NCI-H2081 treated with DMSO at 0.1 percent for 48 hours (cell line): Measurements from ENCODE around the gene H1-8.

Experiments used
- DNase-seq: peaks from one replicate; lab custom pipeline; 2025; lab: John Stamatoyannopoulos, UW

The H1-8 gene

DNA sequence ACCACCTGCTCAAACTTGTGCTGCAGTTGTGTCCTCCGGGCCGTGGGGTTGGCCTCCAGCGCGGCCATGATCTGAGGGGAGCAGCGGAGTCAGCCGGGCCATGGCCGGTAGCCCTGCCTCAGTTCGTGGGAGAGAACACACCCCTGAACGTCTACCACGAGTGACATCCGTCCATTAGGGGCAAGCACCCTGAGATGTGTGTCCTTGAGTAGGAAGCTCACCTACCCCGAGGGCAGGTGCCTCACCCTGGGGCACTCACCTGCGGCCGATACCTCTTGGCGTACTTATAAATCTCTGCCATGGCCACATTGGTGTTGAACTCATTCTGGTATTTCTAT lies 13.4 kb downstream of the H1-8 start:
- DNase-seq, result no peak

DNA sequence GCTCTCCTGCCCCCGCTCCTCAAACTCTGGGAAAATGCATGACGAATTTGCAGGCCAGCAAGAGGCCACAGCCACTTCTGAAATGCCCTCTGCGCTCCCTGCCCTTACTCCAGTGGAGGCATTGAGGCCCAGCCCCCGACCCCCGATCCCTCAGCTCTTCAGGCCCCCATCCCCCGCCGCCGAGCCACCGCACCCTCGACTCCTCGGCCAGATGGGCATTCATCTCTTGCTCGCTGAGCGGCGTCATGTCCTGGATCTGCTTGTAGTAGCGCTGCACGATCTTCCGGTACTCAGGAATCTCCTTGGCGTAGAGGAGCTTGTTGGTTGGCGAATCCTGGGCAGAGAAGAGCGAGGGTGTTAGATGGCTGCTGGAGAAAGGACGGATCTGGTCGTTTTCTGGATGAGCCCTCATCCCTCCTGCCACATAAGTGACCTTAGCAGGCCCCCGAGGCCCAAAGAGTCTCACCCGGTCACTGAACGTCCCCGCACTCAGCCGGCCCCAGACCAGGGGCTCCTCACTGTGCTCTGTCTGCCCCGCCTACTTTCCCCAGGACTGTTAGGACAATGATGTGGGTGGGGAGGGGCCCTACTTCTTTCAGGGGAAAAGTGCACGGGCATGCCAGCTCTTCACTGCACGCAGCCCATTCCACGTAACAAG lies 14.0 kb downstream of the H1-8 start:
- no peak for DNase-seq

DNA sequence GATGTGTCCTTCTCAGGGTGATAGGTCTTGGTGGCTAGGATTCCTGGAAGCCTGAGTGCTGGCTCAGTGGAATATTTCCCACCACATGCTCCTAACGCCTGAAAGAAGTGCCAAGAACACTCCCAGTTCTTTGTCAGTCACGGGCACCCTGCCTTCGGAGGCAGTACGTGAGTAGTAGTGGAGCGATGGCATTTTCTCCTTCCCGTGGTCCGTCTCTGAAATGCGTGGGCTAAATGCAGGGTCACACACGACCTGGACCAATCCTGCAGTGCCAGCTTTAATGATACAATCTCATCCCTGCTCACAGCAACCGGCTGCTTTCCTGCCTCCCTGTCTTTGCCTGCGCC lies 14.5 kb downstream of the H1-8 start:
- no peak for DNase-seq

DNA sequence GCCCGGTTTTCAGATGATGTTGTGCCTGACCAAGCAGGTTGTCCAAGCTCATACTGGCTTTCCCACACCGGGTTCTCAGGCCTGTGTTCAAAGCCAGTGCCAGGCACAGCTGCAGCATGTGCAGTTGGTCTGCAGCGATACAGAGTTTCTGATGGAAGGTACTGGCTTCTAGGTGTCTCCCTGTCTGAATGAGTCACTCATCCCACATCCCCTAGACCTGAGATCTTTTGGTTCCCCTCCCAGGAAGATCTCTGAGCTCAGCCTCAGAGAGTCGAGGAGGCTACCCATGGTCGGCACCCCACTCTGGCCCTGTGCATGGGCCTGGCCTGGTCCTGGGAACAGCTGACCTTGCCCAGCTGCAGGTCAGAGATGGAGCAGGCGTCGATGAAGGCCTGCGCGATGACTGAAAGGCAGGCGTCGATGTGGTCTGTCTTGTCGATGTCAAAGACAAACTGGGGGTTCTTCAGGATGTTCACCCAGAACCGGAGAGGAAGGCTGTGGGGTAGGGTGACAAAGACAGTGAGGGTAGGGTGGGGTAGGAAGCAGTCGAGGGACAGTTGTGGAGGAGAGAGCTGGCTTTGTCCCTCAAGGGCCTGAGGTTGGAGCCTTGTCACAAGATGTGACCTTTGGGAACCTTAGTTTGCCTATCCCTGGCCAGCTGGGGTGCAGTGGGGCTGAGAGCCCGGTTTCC lies 15.3 kb downstream of the H1-8 start:
- no peak for DNase-seq

DNA sequence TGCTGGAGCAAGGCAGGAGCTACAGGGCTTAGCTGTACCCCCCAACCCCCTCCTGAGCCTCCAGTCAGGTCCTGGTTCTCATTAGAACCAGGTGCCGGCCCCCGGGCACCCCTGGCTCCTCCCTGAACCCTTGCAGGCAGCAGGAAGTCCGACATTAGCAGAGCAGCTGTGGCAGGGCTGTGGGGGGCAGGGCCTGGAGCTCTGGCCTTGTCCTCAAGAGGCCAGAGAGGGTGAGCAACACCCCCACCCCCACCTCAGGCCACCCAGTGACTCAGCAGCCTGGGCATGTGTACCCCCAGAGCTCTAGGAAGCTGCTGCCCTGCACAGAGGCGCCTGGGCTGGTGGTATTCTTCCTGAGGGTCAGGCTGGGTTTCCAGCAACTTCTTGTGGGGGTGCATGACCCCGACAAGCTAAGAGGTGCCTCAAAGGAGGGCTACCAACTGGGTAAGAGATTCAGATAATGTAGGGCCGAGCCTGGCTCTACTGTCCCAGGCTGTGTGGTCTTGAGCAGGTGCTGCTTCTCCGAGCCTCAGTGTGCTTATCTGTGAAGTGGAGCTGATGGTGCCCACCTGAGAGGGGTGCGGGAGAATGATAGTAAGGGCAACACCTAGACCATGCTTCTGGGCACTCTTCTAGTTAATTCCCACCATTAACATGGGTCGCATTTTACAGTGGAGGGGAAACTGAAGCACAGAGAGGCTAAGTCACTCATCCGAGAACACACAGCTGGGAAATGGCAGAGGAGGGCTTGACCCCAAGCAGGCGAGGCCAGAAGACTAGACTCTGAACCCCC lies 16.0 kb downstream of the H1-8 start:
- DNase-seq, result no peak

DNA sequence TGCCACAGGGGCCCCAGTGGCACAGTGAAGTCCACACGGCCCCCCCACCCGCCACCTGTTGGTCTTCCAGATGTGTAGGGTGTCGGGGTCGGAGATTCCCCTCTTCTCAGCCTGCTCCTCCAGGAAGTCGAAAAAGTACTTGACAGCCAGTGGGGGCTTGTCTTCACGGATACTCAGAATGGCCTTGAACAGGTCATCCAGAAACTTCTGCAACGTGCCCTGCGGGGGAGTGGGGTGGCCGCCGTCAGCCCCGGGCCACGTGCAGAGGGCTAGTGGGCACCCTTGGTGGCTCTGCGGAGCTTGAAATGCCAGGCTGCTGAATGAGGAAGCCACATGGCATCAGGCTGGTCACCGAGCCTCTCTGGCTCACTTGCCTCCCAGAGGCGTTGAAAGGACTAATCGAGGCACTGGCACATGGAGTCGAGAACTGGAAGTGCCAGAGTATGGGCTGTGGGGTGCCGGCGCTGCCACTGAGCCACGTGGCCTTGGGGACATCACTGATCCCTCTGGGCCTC lies 16.6 kb downstream of the H1-8 start:
- DNase-seq, result no peak

DNA sequence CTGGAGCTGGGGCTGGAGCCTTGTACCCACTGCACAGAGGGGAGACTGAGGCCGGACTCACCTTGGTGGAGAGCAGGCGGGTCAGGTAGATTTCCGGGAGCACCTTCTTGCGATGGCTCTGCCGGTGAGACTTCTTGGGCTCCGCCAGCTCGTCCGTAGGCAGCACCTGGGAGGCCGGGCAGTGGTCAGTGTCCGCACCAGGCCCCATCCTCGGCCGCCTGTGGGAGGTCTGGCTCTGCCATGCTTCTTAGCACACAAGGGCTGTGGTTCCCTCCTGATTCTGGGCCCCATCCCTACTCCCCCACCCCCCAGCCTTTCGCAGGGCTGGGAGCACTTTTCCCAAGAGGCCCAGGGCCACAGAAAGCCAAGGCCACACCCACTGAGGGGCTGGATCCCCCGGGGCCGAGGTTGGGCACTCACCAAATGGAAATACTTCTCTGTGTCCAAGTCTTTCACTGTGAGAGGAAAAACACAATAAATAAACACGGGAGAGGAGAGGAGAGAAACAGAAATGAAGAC lies 17.4 kb downstream of the H1-8 start:
- DNase-seq, result no peak

DNA sequence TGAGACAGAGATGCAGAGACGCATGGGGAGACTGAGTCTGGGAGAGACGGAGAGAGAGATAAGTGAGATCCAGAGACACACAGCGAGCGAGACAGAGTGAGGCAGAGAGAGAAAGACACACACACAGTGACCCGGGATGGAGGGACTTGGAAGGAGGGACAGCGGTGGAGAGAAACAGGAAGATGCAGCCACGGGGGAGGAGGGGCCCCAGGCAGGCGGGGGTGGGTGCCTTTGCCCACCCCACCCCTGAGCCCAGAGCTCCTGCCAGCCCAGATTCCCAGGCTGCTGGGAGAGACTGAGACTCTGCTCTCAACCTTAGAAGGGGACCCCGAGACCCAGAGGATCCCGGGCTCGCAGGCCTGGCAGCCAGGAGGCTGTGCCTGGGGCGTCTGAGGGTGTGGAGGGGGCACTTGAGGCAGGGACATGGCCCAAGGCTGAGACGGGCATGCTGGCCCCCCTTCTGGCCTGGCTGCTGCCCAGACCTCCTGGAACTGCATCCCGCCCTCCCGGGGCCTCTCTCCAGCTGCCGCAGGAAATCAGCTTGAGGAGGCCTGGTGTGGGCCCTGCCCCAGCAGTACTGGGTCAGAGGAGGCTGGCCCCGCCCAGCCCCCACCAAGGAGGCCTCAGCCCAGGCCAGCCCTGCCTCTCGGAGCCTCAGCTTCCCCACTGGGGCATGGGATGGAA lies 18.1 kb downstream of the H1-8 start:
- DNase-seq, result no peak

DNA sequence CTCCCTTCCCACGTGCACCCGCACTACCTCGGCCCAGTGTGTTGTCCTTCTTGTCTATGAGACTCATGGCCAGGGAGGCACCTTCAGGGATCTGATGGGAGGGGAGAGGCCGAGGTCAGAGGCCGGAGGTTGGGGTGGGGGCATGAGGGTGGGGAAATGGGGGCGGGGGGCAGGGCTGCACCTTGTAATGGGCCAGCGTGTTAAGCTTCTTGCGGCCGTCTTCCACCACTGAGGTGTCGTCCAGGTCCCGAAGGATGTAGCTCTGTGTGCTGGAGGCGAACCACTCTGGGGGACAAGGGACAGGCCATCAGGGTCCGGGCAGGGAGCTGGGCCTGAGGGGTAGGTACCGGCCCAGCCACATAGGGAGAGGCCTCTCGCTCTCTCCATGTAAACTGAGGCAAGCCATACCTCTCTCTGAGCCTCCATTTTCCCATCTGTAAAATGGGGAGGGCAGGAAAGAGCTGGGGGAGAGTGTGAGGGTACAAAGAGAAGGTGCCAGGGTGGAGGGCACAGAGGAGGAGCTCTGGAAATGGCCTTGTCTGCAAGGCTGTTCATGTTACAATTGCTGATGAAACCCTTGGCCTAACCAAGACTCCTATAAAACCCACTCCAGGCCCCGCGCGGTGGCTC lies 18.8 kb downstream of the H1-8 start:
- DNase-seq, result no peak

DNA sequence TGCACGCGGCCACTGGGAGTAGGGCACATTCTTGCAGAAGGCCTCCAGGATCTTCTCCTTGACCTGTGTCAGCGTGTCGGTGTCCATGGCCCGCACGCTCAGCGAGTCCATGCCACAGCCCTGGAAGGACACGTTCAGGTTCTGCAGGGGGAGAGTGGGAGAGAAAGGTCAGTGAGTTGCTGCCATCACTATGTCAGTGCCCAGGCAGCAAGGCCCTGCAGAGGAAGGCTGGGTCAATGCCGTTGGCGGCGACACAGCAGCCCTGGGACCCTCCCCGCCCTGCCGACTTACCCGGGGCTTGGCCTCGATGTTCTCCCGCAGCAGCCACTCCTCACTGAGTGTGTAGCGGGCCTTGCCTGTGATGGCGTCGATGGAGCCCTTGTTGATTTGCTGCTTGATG lies 19.8 kb downstream of the H1-8 start:
- DNase-seq, result no peak

DNA sequence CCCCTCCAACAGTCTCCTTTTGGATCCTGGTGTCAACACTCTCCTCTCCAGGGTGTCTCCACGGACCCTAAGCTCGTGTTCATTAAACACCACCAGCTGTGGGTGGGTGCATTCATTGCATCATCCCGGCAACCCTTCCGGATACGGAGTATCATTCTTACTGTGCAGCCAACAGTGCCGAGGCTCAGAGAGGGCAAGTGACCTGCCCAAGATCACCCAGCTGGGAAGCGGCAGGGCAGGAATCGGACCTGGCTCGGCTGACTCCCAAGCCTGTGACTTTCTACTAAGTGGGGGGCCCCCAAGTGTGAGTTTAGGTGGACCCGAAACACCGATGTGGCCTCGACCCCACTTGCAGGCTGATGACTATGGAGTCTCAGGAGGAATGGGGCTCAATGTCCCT lies 20.4 kb downstream of the H1-8 start:
- no peak for DNase-seq

DNA sequence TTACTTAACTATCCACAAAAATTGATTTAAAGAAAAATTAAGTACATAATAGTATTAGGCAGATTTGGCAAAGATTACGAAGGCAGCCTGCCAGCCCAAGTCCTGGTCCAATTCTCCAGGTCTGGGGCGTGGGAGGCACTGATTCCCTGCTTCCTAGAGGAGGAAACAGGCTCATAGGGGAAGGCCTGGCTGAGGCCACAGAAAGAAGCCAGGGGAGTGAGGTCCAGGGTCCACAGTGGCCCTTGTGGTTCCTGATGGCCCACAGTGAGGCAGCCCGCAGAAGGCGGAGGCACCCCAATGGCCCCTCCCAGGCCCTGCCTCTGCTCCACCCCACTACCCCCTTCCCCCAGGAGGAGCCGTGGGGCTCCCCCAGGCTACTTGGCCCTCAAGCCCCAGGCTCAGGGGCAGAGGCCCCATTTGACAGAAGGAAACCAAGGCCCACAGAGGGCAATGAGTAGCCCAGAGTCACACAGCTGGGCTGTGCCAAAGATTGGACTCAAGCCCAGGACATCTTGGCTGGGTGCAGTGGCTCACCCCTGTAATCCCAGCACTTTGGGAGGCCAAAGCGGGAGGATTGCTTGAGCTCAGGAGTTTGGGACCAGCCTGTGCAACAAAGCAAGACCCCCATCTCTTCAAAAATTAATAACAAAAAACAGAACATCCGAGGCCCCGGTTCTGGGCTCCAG lies 21.0 kb downstream of the H1-8 start:
- DNase-seq, result no peak

DNA sequence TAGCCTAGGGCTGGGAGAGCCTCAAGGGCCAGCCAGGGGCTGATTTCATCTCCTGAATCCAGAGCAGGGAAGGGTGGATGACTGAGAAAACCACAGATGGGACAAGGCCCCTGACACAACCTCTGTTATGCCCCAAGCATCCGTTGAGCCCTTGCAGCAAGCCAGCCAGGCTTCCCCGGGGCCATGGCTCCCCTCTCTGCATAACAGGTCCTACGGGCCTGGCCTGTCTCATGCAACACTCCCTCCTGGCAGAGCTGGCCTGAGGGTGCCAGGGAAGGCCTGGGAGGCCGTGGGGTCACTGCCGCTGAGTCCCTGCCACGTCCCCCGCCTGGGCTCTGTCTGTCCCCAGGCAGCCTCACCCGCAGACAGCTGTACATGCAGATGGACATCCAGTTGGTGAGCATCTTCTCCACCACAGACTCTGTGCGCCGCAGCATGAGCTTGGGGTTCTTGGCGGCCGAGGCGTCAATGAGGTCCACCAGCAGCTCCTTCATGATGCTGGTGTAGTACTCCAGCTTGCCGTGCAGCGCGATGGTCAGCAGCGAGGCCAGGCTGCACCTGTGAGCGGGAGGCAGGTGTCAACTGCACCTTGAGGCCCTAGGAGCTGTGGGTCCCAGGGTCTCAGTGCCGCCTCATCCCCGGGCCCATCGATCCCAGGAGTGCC lies 22.1 kb downstream of the H1-8 start:
- DNase-seq, result no peak

DNA sequence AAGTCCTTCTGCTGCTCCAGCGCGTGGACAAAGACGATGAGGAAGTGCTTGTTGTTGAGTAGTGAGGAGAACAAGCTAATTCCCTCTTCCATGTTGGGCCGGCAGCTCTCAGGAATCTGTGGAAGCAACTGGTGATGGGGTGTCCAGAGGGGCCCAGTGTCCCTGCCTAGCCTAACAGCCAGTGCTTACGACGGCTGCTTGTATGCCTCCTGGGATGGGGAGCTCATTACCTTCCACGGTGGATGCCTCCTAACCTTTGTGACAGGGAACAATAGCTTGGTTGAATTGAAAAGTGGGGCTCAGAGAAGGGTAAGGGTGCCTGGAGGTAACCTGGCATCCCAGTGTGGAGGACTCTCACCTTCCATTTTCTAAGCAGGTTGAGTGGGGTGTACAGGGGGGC lies 22.9 kb downstream of the H1-8 start:
- DNase-seq, result no peak

DNA sequence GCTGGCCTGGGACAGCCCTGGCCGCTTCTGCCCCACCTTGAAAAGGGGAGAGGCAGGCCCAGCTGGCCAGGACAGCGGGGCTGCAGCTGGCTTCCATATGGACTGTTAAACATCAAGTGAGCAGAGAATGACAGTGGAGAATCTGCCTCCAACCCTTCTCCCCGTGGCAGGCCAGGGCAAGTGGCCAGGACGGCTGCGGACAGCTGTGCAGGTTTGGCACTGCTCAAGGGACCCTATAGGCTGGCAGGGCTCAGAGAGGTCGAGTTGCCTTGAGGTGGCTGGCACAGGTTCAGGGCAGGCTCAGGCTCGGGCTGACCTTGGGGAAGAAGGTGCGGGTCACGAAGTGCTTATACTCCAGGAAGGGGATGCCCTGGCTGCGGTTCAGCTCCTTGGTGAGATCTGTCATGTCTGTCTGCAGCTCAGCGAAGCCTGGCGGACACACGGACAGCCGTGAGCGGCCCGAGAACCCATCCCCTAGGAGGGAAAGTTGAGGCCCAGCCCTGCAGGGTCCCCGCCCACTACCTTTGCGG lies 24.3 kb downstream of the H1-8 start:
- DNase-seq, result no peak

DNA sequence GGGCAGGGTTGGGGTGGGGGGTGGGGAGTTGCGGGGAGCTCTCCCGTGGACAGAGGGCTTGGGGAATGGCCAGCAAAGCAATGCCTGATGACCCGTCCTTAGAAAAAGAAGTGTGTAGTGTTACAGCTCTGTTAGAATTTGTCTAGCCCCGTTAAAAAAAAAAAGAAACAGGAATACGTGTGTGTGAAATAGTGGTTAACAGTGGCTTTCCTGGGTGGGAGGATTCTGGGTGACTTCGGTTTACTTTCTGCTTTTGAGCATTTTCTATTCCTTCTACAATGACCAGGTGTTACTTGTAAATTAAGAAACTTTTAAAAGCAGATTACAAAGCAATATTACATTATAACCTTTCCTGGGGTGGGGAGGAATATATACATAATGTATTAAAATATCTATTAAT lies 25.0 kb downstream of the H1-8 start:
- DNase-seq, result no peak

DNA sequence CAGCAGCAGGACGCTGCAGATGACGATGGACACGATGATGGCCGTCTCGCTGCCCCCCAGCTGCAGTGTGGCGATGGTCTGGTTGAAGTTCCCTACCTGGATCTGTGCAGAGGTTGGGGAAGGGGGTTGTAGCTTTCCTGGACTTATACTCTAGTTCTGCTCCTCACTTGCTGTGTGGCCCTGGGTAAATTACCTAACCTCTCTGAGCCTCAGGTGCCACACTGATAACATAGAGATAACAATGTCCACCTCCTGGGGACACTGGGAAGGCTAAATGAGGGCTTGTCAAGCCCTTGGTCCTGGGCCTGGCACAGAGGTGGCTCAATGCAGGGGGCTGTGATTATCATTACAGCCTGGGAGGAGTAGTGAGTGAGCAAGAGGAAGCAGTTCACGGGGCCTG lies 26.9 kb downstream of the H1-8 start:
- DNase-seq, result no peak

DNA sequence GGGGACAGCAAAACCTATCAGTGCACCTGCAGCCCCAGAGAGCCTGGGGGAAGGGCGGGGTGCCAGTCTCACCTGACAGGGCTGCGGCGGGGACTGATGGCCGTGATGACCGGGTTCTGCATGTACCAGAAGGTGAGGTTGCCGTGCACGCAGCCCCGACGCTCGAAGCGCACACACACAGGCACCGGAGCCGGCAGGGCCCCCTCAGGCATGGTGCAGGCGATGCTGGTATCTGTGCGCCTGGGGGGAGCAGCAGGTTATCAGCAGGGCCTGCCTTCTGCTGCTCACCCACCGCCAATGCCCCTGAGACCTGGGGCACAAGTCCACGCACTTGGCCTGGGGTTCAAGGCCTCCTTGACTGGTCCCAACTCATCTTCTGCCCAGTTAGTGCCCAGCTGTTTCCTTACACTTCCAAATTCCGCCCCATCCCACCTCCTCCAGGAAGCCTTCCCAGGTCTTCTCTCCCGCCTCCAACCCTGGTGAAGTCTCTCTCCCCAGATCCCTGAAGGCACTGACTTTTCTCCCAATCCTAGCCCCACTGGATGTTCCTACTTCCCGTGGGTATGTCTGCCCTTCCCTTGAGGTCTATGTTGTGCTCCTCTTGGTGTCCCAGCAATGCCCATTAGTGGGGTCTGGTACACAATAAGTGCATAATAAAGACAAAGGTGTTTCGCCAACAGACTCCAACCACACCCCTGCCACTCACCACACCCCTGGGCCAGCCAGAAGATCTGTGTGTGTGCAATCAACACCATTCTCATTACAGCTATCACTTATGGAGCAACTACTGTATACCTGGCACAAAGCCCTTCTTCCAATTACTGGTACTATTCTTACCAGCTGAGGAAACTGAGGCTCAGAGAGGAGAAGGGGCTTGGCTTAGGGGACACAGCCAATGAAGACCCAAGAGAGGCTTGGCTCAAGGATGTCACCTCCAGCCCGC lies 28.9 kb downstream of the H1-8 start:
- no peak for DNase-seq

DNA sequence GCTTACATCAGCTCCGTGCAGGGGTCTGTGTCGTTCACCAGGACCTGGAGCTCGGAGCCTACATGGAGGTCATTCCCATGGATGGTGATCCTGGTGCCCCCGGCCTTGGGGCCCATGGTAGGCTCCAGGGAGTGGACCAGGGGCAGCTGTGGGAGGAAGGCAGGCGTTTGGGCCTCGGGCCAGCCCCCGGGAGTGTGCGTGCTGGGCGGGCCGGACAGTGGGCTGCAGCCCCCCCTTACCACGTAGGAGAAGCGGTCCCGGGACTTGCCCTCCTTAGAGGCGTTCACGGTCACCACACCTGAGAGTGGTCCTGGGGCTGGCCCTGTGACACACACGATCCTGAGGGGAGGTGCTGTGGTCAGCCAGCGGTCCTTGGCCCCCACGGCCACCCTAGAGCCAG lies 29.6 kb downstream of the H1-8 start:
- no peak for DNase-seq
